GM12864 (cell line): ENCODE results near the gene EPB41L1.

Experiments
- DNase-seq: peaks from one replicate; pipeline ENCODE4 v3.0.0-alpha.2; 2011; ENCODE audit warnings: low read depth
- H3K4me3 ChIP-seq: 2 replicates; pipeline ENCODE4 v1.5.1; 2011; ENCODE audit warnings: mild to moderate bottlenecking, low read depth, low read length, control low read depth
- CTCF ChIP-seq: IDR thresholded peaks from 2 replicates; pipeline ENCODE4 v1.5.1; 2011; ENCODE audit warnings: low read depth, mild to moderate bottlenecking, moderate library complexity, low read length, control low read depth, inconsistent platforms; ENCODE audit errors: missing control alignments

EPB41L1 gene

GRCh38 chr20:36177716-36178115, 23.2 kb downstream of the EPB41L1 start:
- no peak for TF ChIP-seq CTCF
- H3K4me3 ChIP-seq: no peak overlapping the region
- DNase-seq: no peak

GRCh38 chr20:36179170-36179945, 24.8 kb downstream of the EPB41L1 start:
- no peak for TF ChIP-seq CTCF
- H3K4me3 ChIP-seq: no peak overlapping the region
- no peak for DNase-seq

DNA sequence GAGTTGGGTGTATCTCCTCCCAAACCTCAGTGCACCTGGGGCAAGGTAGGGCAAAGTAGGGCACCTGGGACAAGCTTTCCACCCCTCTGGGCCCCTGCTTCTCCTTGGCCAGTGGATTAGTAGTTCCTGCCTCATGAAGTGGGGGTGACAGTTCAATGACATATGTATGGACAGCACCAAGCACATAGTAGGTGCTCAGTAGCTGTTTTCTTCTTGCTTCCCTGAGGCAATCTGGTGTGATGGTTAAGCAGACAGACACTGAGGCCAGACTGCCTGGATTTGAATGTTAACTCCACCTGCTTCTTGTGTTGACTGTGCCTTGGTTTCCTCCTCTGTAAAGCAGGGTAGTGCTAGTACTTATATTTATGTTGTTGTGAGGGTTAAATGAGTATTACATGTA, 25.8 kb downstream of the EPB41L1 start:
- H3K4me3 ChIP-seq: no peak overlapping the region
- TF ChIP-seq CTCF: no peak
- DNase-seq: no peak

DNA sequence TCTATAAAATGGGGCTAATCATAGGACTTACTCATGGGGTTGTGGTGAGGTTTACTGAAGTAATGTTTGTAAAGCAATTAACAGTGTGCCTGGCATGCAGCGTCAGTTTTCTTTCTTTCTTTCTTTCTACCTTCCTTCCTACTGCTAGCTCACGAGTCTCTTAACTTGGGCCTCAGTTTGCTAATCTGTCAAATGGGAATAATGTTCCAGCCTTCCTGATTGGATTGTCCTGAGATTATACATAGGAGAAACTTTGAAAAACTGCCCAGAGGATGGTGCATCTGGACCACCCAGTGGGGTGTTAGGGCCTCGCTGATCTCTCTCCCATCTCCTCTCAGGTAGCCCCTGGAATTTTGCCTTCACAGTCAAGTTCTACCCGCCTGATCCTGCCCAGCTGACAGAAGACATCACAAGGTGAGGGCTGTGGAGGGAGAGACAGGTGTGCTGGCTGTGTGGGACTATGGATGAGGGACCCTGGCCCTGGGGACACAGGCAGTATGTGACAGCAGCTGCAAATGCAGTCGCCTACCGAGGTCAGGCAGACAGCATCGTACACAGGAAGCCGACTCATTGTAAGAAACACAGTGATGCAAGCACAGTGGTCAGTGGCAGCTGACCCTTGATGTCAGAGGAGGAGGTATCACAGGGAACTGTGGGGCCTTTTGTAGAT, 27.5 kb downstream of the EPB41L1 start:
- TF ChIP-seq CTCF: no peak
- no peak overlapping the region for H3K4me3 ChIP-seq
- no peak for DNase-seq

DNA sequence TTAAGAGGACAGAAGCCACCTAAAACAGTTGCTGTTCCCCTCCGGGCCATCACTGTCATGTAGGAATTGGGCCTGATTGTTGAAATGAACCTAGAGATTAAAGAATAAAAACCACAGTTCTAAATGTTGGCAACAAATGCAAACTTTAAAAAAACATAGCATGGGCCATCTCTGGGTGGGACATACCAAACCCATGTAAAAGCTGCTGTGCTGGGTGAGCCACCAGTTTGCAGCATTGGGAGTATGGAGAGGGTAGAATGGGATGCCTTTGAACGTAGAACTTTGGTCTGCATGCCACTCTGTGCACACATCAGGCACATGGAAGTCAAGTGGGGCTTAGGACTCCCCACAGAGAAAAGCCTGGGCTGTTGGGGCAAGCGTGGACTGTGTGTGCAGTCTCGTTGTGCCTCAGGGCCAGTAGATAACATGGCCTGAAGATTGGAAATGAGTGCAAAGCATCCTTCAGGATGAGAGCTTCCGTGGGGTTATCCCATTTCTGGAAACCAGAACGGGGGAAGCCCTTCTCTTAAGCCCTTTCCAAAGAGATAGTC, 28.1 kb downstream of the EPB41L1 start:
- H3K4me3 ChIP-seq: no peak overlapping the region
- DNase-seq: no peak
- no peak for TF ChIP-seq CTCF

DNA sequence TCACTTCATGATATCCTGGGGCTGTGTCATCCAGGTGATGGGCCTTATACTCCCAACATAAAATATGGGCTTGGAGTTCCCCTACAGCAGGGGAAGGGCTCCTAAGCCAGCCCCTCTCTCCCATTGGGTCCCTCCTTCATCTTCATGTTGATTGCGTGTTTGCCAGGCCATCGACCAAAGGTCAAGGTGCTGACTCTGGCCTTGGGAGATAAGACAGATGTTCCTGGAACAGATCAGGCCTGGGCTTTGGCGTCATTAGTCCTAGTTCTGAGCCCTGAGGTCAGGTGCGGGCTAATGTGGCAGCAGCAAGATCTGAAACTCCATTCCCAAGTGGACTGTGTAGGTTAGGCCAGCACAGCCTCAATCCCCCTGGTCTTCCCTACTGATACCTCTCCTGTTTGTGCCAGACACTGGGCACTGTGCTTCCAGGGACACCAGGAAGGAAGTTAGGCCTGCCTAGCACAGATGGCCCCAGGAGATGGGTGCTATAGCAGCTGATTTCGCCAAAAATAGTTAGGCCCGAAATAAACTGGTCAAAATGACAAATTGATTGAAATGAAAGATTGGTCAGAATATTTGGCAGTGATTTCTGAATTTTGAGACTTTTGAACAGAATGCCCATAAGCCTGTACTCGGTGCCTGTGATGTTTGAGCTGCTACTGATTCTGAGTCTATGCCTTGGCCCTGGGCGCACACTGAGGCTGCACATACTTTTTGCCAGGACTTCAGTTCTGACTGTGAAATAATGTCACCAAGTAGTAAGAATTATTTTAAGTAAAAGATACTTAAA, 28.8 kb downstream of the EPB41L1 start:
- H3K4me3 ChIP-seq: no peak overlapping the region
- no peak for DNase-seq
- no peak for TF ChIP-seq CTCF
